Upper lobe of left lung (tissue), 4 donors: ENCODE results near the gene C2CD2L.

Source experiments
- CTCF ChIP-seq, 6 experiments: fragments of 450-650 bp in 4 of 6; fragments of 200-600 bp in 2 of 6; sonication (generic) in 2 of 6; IDR thresholded peaks; one replicate each; pipeline ENCODE4 v1.5.1; 2016 to 2019; ENCODE audit warnings: antibody characterized with exemption in 6 of 6
- POLR2A ChIP-seq, 4 donors: fragments of 450-650 bp; IDR thresholded peaks; one replicate each; pipeline ENCODE4 v1.5.1; 2016 to 2017; ENCODE audit warnings: antibody characterized with exemption in 4 of 4, mild to moderate bottlenecking in 2 of 4

- TF ChIP-seq POLR2A (IDR thresholded peaks at IDR 0.05) (no peak), CTCF (IDR thresholded peaks at IDR 0.05) (no peak)
Measured at GRCh38 chr11:119113716-119114115, 6.6 kb downstream of the C2CD2L start.
